ENCODE measurements around the gene CD99L2.
"Not testable (repeated sequence)": the region's sequence is repeated elsewhere in the genome, so short reads cannot be mapped to it uniquely, and the experiment has no call there.

CD99L2 gene

GRCh38 chrX:150831863-150832262 lies 66.6 kb downstream of the CD99L2 start:
- H3K27me3 ChIP-seq (ENCODE audit: insufficient read depth, low read length, poor library complexity) = no peaks in the 10 kb centered on the region
- no peak overlapping the region for H3K9ac ChIP-seq (ENCODE audit: low read length)
- no peak overlapping the region for H2BK5ac ChIP-seq (ENCODE audit: low read length)
- WGBS (ENCODE audit: extremely low coverage, insufficient coverage, low lambda C conversion rate) = no CpG with 5 or more reads among the region's 1 CpG
- no peaks in the 10 kb centered on the region for H3K4me1 ChIP-seq (ENCODE audit: control insufficient read depth, low read depth, low read length)
- no peak overlapping the region for H3K18ac ChIP-seq (ENCODE audit: low read length)
- H4K8ac ChIP-seq (ENCODE audit: low read depth, low read length) = no peak overlapping the region
- H3K27ac ChIP-seq (ENCODE audit: low read depth, low read length) = no peak overlapping the region
- no peak overlapping the region for H3K4me3 ChIP-seq (ENCODE audit: low read length)
- H3K23ac ChIP-seq (ENCODE audit: low read length) = no peak overlapping the region
- H3K79me2 ChIP-seq (ENCODE audit: control insufficient read depth, insufficient read depth, low read length) = no peaks in the 10 kb centered on the region
- no peak overlapping the region for H2BK15ac ChIP-seq (replicated peaks; ENCODE audit: low read depth)
- H3K79me1 ChIP-seq (ENCODE audit: low read length) = no peaks in the 10 kb centered on the region
- no peak overlapping the region for H2AK5ac ChIP-seq (ENCODE audit: low read length)
- DNase-seq = no peak
- no peak overlapping the region for H4K5ac ChIP-seq (ENCODE audit: low read length)
- H3K36me3 ChIP-seq (ENCODE audit: control insufficient read depth, insufficient read depth, low read length) = no peaks in the 10 kb centered on the region
- H3K4ac ChIP-seq (ENCODE audit: low read depth, low read length) = no peak overlapping the region
- no peak overlapping the region for H2BK120ac ChIP-seq (ENCODE audit: low read depth, low read length)
- H3K56ac ChIP-seq (ENCODE audit: low read length) = no peak overlapping the region
- H3K4me2 ChIP-seq (ENCODE audit: low read length) = no peak overlapping the region

- Histone ChIP-seq H3K79me1 (ENCODE audit: low read length) (no peaks in the 10 kb centered on the region), H4K8ac (ENCODE audit: low read depth, low read length) (no peak overlapping the region), H2AK5ac (ENCODE audit: low read length) (no peak overlapping the region), H2BK120ac (ENCODE audit: low read depth, low read length) (no peak overlapping the region), H3K79me2 (ENCODE audit: control insufficient read depth, insufficient read depth, low read length) (no peaks in the 10 kb centered on the region), H3K27me3 (ENCODE audit: insufficient read depth, low read length, poor library complexity) (no peaks in the 10 kb centered on the region), H3K56ac (ENCODE audit: low read length) (no peak overlapping the region), H3K23ac (ENCODE audit: low read length) (no peak overlapping the region), H3K18ac (ENCODE audit: low read length) (no peak overlapping the region), H3K36me3 (ENCODE audit: control insufficient read depth, insufficient read depth, low read length) (no peaks in the 10 kb centered on the region), H3K4ac (ENCODE audit: low read depth, low read length) (no peak overlapping the region), H3K4me2 (ENCODE audit: low read length) (no peak overlapping the region), H2BK5ac (ENCODE audit: low read length) (no peak overlapping the region), H3K4me1 (ENCODE audit: control insufficient read depth, low read depth, low read length) (no peaks in the 10 kb centered on the region), H3K4me3 (ENCODE audit: low read length) (no peak overlapping the region), H2BK15ac (replicated peaks; ENCODE audit: low read depth) (no peak overlapping the region), H4K5ac (ENCODE audit: low read length) (no peak overlapping the region), H3K27ac (ENCODE audit: low read depth, low read length) (no peak overlapping the region), H3K9ac (ENCODE audit: low read length) (no peak overlapping the region)
- no CpG with 5 or more reads among the region's 5 CpGs for WGBS (ENCODE audit: extremely low coverage, insufficient coverage, low lambda C conversion rate)
- no peak for DNase-seq
Observed at GRCh38 chrX:150828785-150829184, 69.7 kb downstream of the CD99L2 start.

DNA sequence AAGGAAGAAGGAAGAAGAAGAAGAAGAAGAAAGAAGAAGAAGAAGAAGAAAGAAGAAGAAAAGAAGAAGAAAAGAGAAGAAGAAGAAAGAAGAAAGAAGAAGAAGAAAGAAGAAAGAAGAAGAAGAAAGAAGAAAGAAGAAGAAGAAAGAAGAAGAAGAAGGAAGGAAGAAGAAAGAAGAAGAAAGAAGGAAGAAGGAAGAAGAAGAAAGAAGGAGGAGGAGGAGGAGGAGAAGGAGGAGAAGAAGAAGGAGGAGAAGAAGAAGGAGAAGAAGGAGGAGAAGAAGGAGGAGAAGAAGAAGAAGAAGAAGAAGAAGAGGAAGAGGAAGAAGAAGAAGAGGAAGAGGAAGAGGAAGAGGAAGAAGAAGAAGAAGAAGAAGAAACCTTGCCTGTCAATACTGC lies 74.1 kb downstream of the CD99L2 start:
- not testable (repeated sequence) for H3K27me3 ChIP-seq (ENCODE audit: insufficient read depth, low read length, poor library complexity); H2BK120ac ChIP-seq (ENCODE audit: low read depth, low read length); H3K23ac ChIP-seq (ENCODE audit: low read length); H3K79me2 ChIP-seq (ENCODE audit: control insufficient read depth, insufficient read depth, low read length); H2BK5ac ChIP-seq (ENCODE audit: low read length); H4K5ac ChIP-seq (ENCODE audit: low read length); DNase-seq; H3K18ac ChIP-seq (ENCODE audit: low read length); H3K27ac ChIP-seq (ENCODE audit: low read depth, low read length); H3K56ac ChIP-seq (ENCODE audit: low read length); H3K4me3 ChIP-seq (ENCODE audit: low read length); H3K4me1 ChIP-seq (ENCODE audit: control insufficient read depth, low read depth, low read length); H2AK5ac ChIP-seq (ENCODE audit: low read length); H3K4me2 ChIP-seq (ENCODE audit: low read length); H2BK15ac ChIP-seq (replicated peaks; ENCODE audit: low read depth); H3K9ac ChIP-seq (ENCODE audit: low read length); H4K8ac ChIP-seq (ENCODE audit: low read depth, low read length); H3K4ac ChIP-seq (ENCODE audit: low read depth, low read length); H3K36me3 ChIP-seq (ENCODE audit: control insufficient read depth, insufficient read depth, low read length); H3K79me1 ChIP-seq (ENCODE audit: low read length)

DNA sequence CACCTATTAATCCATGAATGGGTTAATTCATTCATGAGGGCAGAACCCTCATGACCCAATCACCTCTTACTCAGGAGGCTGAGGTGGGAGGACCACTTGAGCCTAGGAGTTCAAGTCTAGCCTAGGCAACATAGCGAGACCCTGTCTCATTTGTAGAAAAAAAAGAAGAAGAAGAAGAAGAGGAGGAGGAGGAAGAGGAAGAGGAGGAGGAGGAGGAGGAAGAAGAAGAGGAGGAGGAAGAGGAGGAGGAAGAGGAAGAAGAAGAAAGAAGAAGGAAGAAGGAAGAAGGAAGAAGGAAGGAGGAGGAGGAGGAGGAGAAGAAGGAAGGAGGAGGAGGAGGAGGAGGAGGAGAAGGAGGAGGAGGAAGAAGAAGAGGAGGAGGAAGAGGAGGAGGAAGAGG lies 74.6 kb downstream of the CD99L2 start:
- H3K9ac ChIP-seq (ENCODE audit: low read length); H3K23ac ChIP-seq (ENCODE audit: low read length); H3K56ac ChIP-seq (ENCODE audit: low read length); H3K4me3 ChIP-seq (ENCODE audit: low read length); H3K4me2 ChIP-seq (ENCODE audit: low read length); H2BK120ac ChIP-seq (ENCODE audit: low read depth, low read length); DNase-seq; H3K27me3 ChIP-seq (ENCODE audit: insufficient read depth, low read length, poor library complexity); H3K36me3 ChIP-seq (ENCODE audit: control insufficient read depth, insufficient read depth, low read length); H3K18ac ChIP-seq (ENCODE audit: low read length); H3K79me2 ChIP-seq (ENCODE audit: control insufficient read depth, insufficient read depth, low read length); H2BK15ac ChIP-seq (replicated peaks; ENCODE audit: low read depth); H3K4me1 ChIP-seq (ENCODE audit: control insufficient read depth, low read depth, low read length); H3K79me1 ChIP-seq (ENCODE audit: low read length); H4K8ac ChIP-seq (ENCODE audit: low read depth, low read length); H2AK5ac ChIP-seq (ENCODE audit: low read length); H2BK5ac ChIP-seq (ENCODE audit: low read length); H3K4ac ChIP-seq (ENCODE audit: low read depth, low read length); H3K27ac ChIP-seq (ENCODE audit: low read depth, low read length); H4K5ac ChIP-seq (ENCODE audit: low read length): not testable (repeated sequence)
- WGBS (ENCODE audit: extremely low coverage, insufficient coverage, low lambda C conversion rate) = no CpG with 5 or more reads among the region's 1 CpG

GRCh38 chrX:150821971-150822370 lies 76.5 kb downstream of the CD99L2 start:
- no peak overlapping the region for H2BK15ac ChIP-seq (replicated peaks; ENCODE audit: low read depth)
- no peak overlapping the region for H3K4me3 ChIP-seq (ENCODE audit: low read length)
- no peak overlapping the region for H3K18ac ChIP-seq (ENCODE audit: low read length)
- H2AK5ac ChIP-seq (ENCODE audit: low read length) = no peak overlapping the region
- H3K9ac ChIP-seq (ENCODE audit: low read length) = no peak overlapping the region
- H4K8ac ChIP-seq (ENCODE audit: low read depth, low read length) = no peak overlapping the region
- no peak overlapping the region for H3K4ac ChIP-seq (ENCODE audit: low read depth, low read length)
- H3K36me3 ChIP-seq (ENCODE audit: control insufficient read depth, insufficient read depth, low read length) = no peaks in the 10 kb centered on the region
- no peak overlapping the region for H3K4me2 ChIP-seq (ENCODE audit: low read length)
- H3K27me3 ChIP-seq (ENCODE audit: insufficient read depth, low read length, poor library complexity) = no peaks in the 10 kb centered on the region
- no peaks in the 10 kb centered on the region for H3K79me1 ChIP-seq (ENCODE audit: low read length)
- H3K79me2 ChIP-seq (ENCODE audit: control insufficient read depth, insufficient read depth, low read length) = no peaks in the 10 kb centered on the region
- no CpG with 5 or more reads among the region's 2 CpGs for WGBS (ENCODE audit: extremely low coverage, insufficient coverage, low lambda C conversion rate)
- H3K27ac ChIP-seq (ENCODE audit: low read depth, low read length) = no peak overlapping the region
- H4K5ac ChIP-seq (ENCODE audit: low read length) = no peak overlapping the region
- no peak overlapping the region for H3K56ac ChIP-seq (ENCODE audit: low read length)
- H3K4me1 ChIP-seq (ENCODE audit: control insufficient read depth, low read depth, low read length) = no peaks in the 10 kb centered on the region
- H2BK120ac ChIP-seq (ENCODE audit: low read depth, low read length) = no peak overlapping the region
- H2BK5ac ChIP-seq (ENCODE audit: low read length) = no peak overlapping the region
- no peak overlapping the region for H3K23ac ChIP-seq (ENCODE audit: low read length)
- no peak for DNase-seq

DNA sequence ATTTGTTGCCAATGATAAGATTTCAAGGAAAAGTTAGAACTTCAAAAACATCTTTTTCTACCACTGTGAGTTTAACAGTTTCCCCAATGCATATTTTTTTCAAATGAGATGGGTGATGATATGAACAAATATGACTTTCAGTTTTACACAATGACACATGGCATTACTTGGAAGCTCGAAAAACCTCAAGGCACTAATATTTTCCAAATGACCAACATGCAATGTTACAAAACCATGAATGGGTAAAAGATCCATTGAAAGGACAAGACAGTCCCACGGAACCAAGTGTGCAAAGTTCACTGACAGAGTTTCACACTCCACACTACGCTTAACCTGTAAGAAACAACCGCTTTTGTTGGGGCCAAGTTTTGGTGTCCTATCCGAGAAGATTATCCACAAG lies 84.5 kb downstream of the CD99L2 start:
- no peak overlapping the region for H3K4me3 ChIP-seq (ENCODE audit: low read length)
- no peaks in the 10 kb centered on the region for H3K4me1 ChIP-seq (ENCODE audit: control insufficient read depth, low read depth, low read length)
- no peak for DNase-seq

More for the DNA sequence above, 84.5 kb downstream of the CD99L2 start:
- no CpG with 5 or more reads among the region's 5 CpGs for WGBS (ENCODE audit: extremely low coverage, insufficient coverage, low lambda C conversion rate)
- Histone ChIP-seq H3K18ac (ENCODE audit: low read length) (no peak overlapping the region), H3K27ac (ENCODE audit: low read depth, low read length) (no peak overlapping the region), H4K8ac (ENCODE audit: low read depth, low read length) (no peak overlapping the region), H2BK15ac (replicated peaks; ENCODE audit: low read depth) (no peak overlapping the region), H2BK120ac (ENCODE audit: low read depth, low read length) (no peak overlapping the region), H3K27me3 (ENCODE audit: insufficient read depth, low read length, poor library complexity) (no peaks in the 10 kb centered on the region), H2AK5ac (ENCODE audit: low read length) (no peak overlapping the region), H4K5ac (ENCODE audit: low read length) (no peak overlapping the region), H3K23ac (ENCODE audit: low read length) (no peak overlapping the region), H3K4ac (ENCODE audit: low read depth, low read length) (no peak overlapping the region), H3K36me3 (ENCODE audit: control insufficient read depth, insufficient read depth, low read length) (no peaks in the 10 kb centered on the region), H2BK5ac (ENCODE audit: low read length) (no peak overlapping the region), H3K79me1 (ENCODE audit: low read length) (no peaks in the 10 kb centered on the region), H3K9ac (ENCODE audit: low read length) (no peak overlapping the region), H3K79me2 (ENCODE audit: control insufficient read depth, insufficient read depth, low read length) (no peaks in the 10 kb centered on the region), H3K56ac (ENCODE audit: low read length) (no peak overlapping the region), H3K4me2 (ENCODE audit: low read length) (no peak overlapping the region)
